ENCODE measurements around the gene SLC35B2.
A peak's percentile ranks its signal among the peaks of the same experiment; 100 is the strongest.
"Not testable (repeated sequence)": the region's sequence is repeated elsewhere in the genome, so short reads cannot be mapped to it uniquely, and the experiment has no call there.

The SLC35B2 gene

DNA sequence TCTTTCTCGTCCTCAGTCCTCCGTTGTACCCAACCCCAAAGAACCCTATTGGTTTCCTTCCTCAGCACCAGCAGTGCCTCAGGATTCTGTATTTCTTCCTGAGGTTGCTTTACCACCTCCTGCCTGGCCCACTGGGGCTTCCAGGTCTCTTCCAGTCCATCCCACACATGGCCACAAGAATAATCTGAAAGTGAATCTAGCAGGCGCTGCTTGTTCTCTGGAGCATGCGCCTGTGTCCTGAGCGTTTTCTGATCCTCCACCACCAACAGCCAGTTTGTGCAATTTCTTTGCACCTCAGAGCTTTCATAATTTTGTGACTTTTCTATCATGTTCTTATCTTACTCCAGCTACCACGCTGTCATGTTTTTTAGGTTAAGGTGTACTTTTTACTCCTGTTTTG lies 22.1 kb downstream of the SLC35B2 start:
- TF ChIP-seq, protein P1, sequence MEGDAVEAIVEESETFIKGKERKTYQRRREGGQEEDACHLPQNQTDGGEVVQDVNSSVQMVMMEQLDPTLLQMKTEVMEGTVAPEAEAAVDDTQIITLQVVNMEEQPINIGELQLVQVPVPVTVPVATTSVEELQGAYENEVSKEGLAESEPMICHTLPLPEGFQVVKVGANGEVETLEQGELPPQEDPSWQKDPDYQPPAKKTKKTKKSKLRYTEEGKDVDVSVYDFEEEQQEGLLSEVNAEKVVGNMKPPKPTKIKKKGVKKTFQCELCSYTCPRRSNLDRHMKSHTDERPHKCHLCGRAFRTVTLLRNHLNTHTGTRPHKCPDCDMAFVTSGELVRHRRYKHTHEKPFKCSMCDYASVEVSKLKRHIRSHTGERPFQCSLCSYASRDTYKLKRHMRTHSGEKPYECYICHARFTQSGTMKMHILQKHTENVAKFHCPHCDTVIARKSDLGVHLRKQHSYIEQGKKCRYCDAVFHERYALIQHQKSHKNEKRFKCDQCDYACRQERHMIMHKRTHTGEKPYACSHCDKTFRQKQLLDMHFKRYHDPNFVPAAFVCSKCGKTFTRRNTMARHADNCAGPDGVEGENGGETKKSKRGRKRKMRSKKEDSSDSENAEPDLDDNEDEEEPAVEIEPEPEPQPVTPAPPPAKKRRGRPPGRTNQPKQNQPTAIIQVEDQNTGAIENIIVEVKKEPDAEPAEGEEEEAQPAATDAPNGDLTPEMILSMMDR (IDR thresholded peaks at IDR 0.05): no peak
- H3K27me3 ChIP-seq: no peaks in the 10 kb centered on the region
- peaks cover 59 to 62% of the 10 kb centered on the region in 2 experiments for H3K4me1 ChIP-seq (ENCODE audit: control insufficient read depth in 1 of 2, insufficient read depth in 1 of 2, low read depth in 1 of 2, low read length in 1 of 2)
- H3K36me3 ChIP-seq: no peaks in the 10 kb centered on the region
- no peak overlapping the region for H3K27ac ChIP-seq
- H3K4me3 ChIP-seq (ENCODE audit: low read depth in 1 of 2, low read length in 1 of 2): no peak overlapping the region
- no peaks in the 10 kb centered on the region for H3K9me3 ChIP-seq

DNA sequence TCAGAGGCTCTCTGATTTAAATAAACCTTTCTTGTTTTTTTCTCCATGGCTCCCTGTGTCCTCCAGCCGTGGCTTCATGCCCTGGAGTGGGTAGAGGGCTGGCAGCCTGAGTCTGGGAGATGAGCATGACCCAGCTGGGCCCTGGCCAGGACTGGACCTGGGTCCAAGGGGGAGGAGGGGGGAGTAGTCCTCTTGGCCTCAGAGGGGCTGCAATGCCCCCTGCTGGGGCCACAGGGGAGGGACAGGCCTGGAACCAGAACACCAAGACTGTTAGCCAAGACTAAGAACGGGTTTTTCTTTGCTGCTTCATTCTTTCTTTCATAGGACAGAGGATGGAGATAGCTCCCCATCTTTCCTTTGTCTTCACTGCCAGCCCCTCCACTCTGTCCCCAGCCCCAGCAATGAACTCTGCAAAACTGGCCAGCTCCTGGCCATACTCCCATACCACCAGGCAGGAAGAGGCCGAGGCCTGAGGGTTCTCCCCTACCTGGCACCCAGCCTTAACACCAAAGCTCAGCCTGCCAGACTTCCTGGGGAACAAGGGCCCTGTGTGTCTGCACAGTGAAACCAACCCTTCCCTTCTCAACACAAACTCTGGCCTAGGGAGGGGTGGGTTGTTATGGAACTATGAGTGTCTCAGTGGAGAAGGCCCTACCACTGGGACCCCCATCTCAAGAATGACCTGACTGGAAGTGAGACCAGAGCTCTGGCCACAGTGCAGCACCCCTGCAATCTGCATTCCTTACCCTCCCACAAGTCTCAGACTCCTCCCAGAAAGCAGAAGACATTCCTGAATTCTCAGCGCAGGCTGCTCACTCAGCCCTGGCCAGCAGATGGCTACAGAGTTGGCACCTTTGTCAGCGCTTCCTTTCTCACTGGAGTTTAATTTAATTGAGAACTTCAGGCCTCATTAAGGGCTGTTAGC lies 23.0 kb downstream of the SLC35B2 start:
- peaks cover 68 to 71% of the 10 kb centered on the region in 2 experiments for H3K4me1 ChIP-seq (ENCODE audit: control insufficient read depth in 1 of 2, insufficient read depth in 1 of 2, low read depth in 1 of 2, low read length in 1 of 2)
- H3K9me3 ChIP-seq: no peaks in the 10 kb centered on the region
- TF ChIP-seq, protein P1 (IDR thresholded peaks at IDR 0.05): no peak
- no peak overlapping the region for H3K27ac ChIP-seq
- H3K36me3 ChIP-seq: no peaks in the 10 kb centered on the region
- H3K27me3 ChIP-seq: no peaks in the 10 kb centered on the region
- H3K4me3 ChIP-seq (ENCODE audit: low read depth in 1 of 2, low read length in 1 of 2): no peak overlapping the region

DNA sequence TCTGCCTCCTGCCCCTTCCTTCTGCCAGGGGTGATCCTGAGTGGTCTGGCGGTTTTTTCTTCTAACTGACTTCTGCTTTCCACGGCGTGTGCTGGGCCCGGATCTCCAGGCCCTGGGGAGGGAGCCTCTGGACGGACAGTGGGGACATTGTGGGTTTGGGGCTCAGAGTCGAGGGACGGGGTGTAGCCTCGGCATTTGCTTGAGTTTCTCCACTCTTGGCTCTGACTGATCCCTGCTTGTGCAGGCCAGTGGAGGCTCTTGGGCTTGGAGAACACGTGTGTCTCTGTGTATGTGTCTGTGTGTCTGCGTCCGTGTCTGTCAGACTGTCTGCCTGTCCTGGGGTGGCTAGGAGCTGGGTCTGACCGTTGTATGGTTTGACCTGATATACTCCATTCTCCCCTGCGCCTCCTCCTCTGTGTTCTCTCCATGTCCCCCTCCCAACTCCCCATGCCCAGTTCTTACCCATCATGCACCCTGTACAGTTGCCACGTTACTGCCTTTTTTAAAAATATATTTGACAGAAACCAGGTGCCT lies 23.7 kb downstream of the SLC35B2 start:
- no peaks in the 10 kb centered on the region for H3K27me3 ChIP-seq
- no peaks in the 10 kb centered on the region for H3K9me3 ChIP-seq
- no peaks in the 10 kb centered on the region for H3K36me3 ChIP-seq
- H3K27ac ChIP-seq: peak overlapping the region; percentile 31
- TF ChIP-seq, protein P1 (IDR thresholded peaks at IDR 0.05): no peak
- no peak overlapping the region for H3K4me3 ChIP-seq (ENCODE audit: low read depth in 1 of 2, low read length in 1 of 2)
- peaks cover 75 to 76% of the 10 kb centered on the region in 2 experiments for H3K4me1 ChIP-seq (ENCODE audit: control insufficient read depth in 1 of 2, insufficient read depth in 1 of 2, low read depth in 1 of 2, low read length in 1 of 2)

DNA sequence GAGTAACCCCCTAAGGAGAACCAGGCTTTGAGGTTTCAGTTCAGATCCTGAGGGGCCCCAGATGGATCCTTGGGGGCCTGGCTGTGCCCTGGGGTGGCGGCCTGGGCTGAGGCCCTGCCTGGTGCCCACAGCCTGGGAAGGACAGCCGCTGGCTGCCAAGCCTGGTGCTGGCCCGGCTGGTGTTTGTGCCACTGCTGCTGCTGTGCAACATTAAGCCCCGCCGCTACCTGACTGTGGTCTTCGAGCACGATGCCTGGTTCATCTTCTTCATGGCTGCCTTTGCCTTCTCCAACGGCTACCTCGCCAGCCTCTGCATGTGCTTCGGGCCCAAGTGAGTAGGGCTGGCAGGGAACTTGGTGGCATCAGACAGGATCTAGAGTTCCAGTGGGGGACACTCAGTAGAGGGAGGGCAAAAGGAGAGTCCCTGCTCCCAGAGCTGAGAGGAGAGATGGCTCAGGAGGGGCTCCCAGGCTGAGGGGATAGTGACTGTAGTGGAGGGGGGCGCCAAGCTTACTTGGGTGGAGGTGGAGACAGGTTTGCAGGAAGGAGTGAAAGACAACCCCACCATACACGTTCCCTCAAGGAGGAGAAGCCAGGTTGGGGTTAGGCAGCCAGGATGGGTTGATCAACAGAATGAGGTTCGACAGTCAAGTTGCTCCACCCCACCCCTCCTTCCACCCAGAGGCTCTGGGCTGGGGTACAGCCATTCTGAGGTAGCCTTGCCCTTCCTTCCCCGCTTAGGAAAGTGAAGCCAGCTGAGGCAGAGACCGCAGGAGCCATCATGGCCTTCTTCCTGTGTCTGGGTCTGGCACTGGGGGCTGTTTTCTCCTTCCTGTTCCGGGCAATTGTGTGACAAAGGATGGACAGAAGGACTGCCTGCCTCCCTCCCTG lies 24.4 kb downstream of the SLC35B2 start:
- H3K9me3 ChIP-seq: no peaks in the 10 kb centered on the region
- H3K36me3 ChIP-seq: no peaks in the 10 kb centered on the region
- H3K4me3 ChIP-seq (ENCODE audit: low read depth in 1 of 2, low read length in 1 of 2): no peak overlapping the region
- peaks cover 72 to 73% of the 10 kb centered on the region in 2 experiments for H3K4me1 ChIP-seq (ENCODE audit: control insufficient read depth in 1 of 2, insufficient read depth in 1 of 2, low read depth in 1 of 2, low read length in 1 of 2)
- peak overlapping the region; percentile 31 for H3K27ac ChIP-seq
- H3K27me3 ChIP-seq: no peaks in the 10 kb centered on the region
- TF ChIP-seq, protein P1 (IDR thresholded peaks at IDR 0.05): no peak

DNA sequence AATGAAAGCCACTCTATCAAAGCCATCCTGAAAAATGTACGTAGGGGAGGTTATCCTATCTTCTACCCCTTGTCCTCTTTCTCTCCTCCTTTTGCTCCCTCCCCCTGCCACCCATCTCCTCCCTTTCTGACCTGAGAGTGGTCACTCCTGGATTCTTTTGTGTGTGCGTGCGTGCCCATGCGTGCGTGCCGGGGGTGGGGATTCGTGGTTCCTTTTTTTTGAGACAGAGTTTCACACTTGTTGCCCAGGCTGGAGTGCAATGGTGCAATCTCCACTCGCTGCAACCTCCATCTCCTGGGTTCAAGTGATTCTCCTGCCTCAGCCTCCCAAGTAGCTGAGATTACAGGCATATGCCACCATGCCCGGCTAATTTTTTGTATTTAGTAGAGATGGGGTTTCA lies 25.9 kb downstream of the SLC35B2 start:
- H3K4me1 ChIP-seq (ENCODE audit: control insufficient read depth in 1 of 2, insufficient read depth in 1 of 2, low read depth in 1 of 2, low read length in 1 of 2): peaks cover 63 to 67% of the 10 kb centered on the region in 2 experiments
- not testable (repeated sequence) for H3K27me3 ChIP-seq; H3K36me3 ChIP-seq; H3K4me3 ChIP-seq (ENCODE audit: low read depth in 1 of 2, low read length in 1 of 2); H3K27ac ChIP-seq; H3K9me3 ChIP-seq

Measured in neutrophil (primary cell).